HG03175 (cell line): Measurements from ENCODE around the gene JAG1.
"Not testable (repeated sequence)": the region's sequence is repeated elsewhere in the genome, so short reads cannot be mapped to it uniquely, and the experiment has no call there.

ENCODE experiments used
- ATAC-seq: cut with Tn5 transposase; IDR thresholded peaks from one replicate; pipeline ENCODE4 v1.9.1; 2021; ENCODE audit warnings: mild to moderate bottlenecking, moderate library complexity; ENCODE audit not compliant: unreplicated experiment

The JAG1 gene

DNA sequence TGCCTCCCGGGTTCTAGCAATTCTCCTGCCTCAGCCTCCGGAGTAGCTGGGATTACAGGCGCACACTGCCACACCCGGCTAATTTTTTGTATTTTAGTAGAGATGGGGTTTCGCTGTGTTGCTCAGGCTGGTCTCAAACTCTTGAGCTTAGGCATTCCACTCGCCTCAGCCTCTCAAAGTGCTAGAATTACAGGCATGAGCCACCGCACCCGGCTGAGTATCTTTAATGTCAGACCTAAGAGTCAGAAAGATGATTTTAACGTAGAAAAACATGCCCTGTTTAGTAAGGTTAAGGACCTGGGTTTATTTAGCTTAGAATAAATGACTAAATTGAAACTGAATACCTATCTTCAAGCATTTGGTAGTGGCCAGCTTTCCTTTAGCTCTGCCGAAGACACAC is 83.4 kb downstream of the JAG1 start:
- not testable (repeated sequence) for ATAC-seq
